ENCODE measurements around the gene OR4D11. TPM values are rescaled to one million over a fixed set of nuclear protein-coding genes. Genes with fewer than 3 reads are reported as not detected.

OR4D11 gene
- total and polyA plus RNA-seq, 2 of the 13 experiments (the other 11 are each of a cell fraction or from before 2014, with no cell fraction given): not detected

GRCh38 chr11:59473015-59473414 lies 30.4 kb upstream of the OR4D11 start, which contains the start of gene OR4D10 (continued):
- TF ChIP-seq TRIM24 (CRISPR knock-in tag; IDR thresholded peaks at IDR 0.05) (no peak), ZNF703 (CRISPR knock-in tag; IDR thresholded peaks at IDR 0.05; ENCODE audit: borderline replicate concordance) (no peak), FOXP4 (CRISPR knock-in tag; IDR thresholded peaks at IDR 0.05) (no peak), ZNF670 (CRISPR knock-in tag; IDR thresholded peaks at IDR 0.05; ENCODE audit: borderline replicate concordance) (no peak), ZNF274 (CRISPR knock-in tag; IDR thresholded peaks at IDR 0.05) (no peak), ZNF446 (CRISPR knock-in tag; IDR thresholded peaks at IDR 0.05) (no peak), SNAPC4 (CRISPR knock-in tag; IDR thresholded peaks at IDR 0.05) (no peak), ZNF724P (CRISPR knock-in tag; IDR thresholded peaks at IDR 0.05; ENCODE audit: borderline replicate concordance) (no peak)
